Measurements from ENCODE around the gene C10orf90. TPM values are rescaled to one million over a fixed set of nuclear protein-coding genes. Genes with fewer than 3 reads are reported as not detected.

Gene C10orf90
- total RNA-seq, 1 donor from 2014 or later = not detected

DNA sequence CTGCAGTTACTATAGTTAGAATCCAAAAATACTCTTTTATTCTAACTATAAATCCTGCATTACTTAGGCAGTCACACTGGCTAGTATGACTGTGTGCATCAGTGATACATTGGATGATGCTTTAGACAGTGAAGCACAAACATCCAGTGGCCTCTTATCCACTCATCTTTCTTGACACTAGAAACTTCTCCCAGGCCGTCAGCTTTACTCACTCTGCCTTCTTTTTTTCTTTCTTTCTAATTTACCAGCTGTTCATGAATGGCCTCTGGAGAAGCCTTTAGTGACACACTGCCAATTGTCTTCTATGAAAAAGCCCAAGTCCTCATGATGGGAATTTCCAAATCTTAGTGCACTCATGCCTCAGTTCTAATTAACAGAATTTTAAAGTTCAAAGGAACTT is 26.2 kb upstream of the C10orf90 start:
- no peak for DNase-seq (ENCODE audit: low spot score, unreplicated experiment)
- Mint-ChIP-seq H3K4me1 (ENCODE audit: low read depth) (peaks cover 5% of the 10 kb centered on the region), H3K9me3 (ENCODE audit: low read depth) (peaks cover 18% of the 10 kb centered on the region), H3K27ac (no peak overlapping the region), H3K36me3 (ENCODE audit: insufficient read depth) (no peaks in the 10 kb centered on the region), H3K27me3 (no peaks in the 10 kb centered on the region), H3K4me3 (ENCODE audit: low read depth) (no peak overlapping the region)
- TF ChIP-seq, protein P1, sequence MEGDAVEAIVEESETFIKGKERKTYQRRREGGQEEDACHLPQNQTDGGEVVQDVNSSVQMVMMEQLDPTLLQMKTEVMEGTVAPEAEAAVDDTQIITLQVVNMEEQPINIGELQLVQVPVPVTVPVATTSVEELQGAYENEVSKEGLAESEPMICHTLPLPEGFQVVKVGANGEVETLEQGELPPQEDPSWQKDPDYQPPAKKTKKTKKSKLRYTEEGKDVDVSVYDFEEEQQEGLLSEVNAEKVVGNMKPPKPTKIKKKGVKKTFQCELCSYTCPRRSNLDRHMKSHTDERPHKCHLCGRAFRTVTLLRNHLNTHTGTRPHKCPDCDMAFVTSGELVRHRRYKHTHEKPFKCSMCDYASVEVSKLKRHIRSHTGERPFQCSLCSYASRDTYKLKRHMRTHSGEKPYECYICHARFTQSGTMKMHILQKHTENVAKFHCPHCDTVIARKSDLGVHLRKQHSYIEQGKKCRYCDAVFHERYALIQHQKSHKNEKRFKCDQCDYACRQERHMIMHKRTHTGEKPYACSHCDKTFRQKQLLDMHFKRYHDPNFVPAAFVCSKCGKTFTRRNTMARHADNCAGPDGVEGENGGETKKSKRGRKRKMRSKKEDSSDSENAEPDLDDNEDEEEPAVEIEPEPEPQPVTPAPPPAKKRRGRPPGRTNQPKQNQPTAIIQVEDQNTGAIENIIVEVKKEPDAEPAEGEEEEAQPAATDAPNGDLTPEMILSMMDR (IDR thresholded peaks at IDR 0.05; ENCODE audit: unreplicated experiment) = no peak

DNA sequence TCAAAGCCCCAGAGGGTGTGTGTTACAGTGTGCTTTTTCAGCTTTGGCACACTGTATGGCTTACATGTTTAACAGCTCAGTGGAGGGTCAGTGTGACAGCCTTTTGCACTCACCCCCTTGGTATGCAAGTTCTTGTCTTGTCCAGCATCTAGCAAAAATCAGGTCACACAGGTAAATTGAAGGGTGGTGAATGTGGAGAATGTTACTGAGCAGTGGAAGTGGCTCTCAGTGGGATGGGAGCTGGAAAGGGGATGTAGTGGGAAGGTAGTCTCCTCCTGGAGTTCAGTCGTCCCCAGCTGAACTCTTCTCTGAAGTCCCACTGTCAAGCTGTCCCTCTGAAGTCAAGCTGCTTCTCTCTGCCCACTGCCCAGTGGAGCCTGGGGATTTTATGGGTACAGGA is 21.0 kb upstream of the C10orf90 start:
- Mint-ChIP-seq H3K27ac (no peak overlapping the region), H3K36me3 (ENCODE audit: insufficient read depth) (no peaks in the 10 kb centered on the region), H3K4me3 (ENCODE audit: low read depth) (no peak overlapping the region), H3K4me1 (ENCODE audit: low read depth) (peaks cover 7% of the 10 kb centered on the region), H3K27me3 (no peaks in the 10 kb centered on the region), H3K9me3 (ENCODE audit: low read depth) (peaks cover 20% of the 10 kb centered on the region)
- no peak for DNase-seq (ENCODE audit: low spot score, unreplicated experiment)
- TF ChIP-seq, protein P1 (IDR thresholded peaks at IDR 0.05; ENCODE audit: unreplicated experiment) = no peak

DNA sequence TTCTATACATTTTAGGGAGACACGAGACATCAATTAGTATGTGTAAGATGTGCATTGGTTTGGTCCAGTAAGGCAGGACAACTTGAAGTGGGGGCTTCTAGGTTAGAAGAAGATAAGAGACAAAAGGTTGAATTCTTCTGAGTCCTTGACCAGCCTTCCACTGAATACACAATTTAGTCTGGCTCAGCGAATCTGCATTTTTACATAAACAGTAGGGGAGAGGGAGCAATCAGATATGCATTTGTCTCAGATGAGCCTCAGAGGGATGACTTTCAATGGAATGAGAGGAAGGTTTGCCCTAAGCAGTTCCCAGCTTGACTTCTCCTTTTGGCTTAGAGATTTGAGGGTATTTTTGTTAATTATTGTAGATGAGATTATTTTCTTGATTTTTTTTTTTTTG is 20.0 kb upstream of the C10orf90 start:
- Mint-ChIP-seq H3K9me3 (ENCODE audit: low read depth) (peaks cover 20% of the 10 kb centered on the region), H3K27me3 (peaks cover 4% of the 10 kb centered on the region), H3K36me3 (ENCODE audit: insufficient read depth) (no peaks in the 10 kb centered on the region), H3K27ac (no peak overlapping the region), H3K4me3 (ENCODE audit: low read depth) (no peak overlapping the region), H3K4me1 (ENCODE audit: low read depth) (peaks cover 7% of the 10 kb centered on the region)
- no peak for DNase-seq (ENCODE audit: low spot score, unreplicated experiment)
- TF ChIP-seq, protein P1 (IDR thresholded peaks at IDR 0.05; ENCODE audit: unreplicated experiment) = no peak

DNA sequence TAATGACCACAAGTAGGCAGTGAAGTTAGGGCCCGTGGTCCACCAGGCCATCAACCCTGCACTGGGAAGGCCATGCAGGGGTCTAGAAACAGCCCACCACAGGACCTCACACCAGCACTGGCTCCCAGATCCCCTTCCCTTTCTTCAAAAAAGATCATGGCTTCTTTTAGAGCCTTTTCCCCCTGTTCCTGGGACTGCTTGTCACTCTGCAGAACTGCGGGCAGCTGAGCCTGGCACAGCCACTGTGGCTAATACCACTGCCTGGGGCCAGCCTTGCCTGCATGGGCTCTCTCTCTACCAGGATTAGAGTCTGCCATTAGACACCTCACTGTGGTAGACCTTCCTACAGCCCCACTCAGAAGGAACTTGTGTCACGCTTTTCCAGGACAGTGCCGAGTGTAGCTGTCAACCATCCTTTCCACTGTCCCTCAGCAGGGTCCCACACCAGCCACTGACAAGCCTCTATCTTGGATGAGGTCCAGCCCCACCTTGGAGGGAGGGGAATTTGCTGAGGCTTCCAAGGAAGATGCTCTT is 19.0 kb upstream of the C10orf90 start:
- no peak overlapping the region for H3K4me3 Mint-ChIP-seq (ENCODE audit: low read depth)
- H3K27me3 Mint-ChIP-seq = peaks cover 4% of the 10 kb centered on the region
- H3K27ac Mint-ChIP-seq = no peak overlapping the region
- DNase-seq (ENCODE audit: low spot score, unreplicated experiment) = no peak
- H3K36me3 Mint-ChIP-seq (ENCODE audit: insufficient read depth) = no peaks in the 10 kb centered on the region
- H3K9me3 Mint-ChIP-seq (ENCODE audit: low read depth) = peaks cover 17% of the 10 kb centered on the region
- peaks cover 7% of the 10 kb centered on the region for H3K4me1 Mint-ChIP-seq (ENCODE audit: low read depth)
- TF ChIP-seq, protein P1 (IDR thresholded peaks at IDR 0.05; ENCODE audit: unreplicated experiment) = no peak

DNA sequence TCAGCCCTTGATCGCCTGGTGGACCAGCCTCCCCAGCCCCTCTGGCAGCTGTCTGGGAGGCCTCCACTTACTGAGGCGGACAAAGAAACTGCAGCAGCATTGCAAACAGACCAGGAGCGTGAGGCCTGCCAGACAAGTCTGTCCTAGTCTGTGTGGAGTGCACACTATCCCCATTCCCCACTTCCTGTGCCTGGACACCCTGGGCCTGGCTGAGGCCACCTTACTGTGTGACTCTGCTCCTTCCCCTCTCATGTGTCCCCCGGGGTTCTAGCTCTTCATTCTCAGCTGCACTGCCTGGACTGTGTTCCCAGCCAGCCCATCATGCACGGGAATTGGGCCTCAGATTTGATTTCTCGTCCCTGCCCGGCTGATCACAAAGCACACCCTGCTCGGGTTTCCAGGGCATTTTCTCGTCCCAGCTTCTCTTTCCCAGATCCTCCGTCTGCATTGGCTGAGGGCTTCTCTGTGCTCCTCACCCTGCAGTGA is 16.7 kb upstream of the C10orf90 start:
- H3K27ac Mint-ChIP-seq = peak overlapping the region; percentile 79
- peaks cover 7% of the 10 kb centered on the region for H3K4me1 Mint-ChIP-seq (ENCODE audit: low read depth)
- H3K36me3 Mint-ChIP-seq (ENCODE audit: insufficient read depth) = no peaks in the 10 kb centered on the region
- DNase-seq (ENCODE audit: low spot score, unreplicated experiment) = no peak
- no peak overlapping the region for H3K4me3 Mint-ChIP-seq (ENCODE audit: low read depth)
- TF ChIP-seq, protein P1 (IDR thresholded peaks at IDR 0.05; ENCODE audit: unreplicated experiment) = no peak
- peaks cover 4% of the 10 kb centered on the region for H3K27me3 Mint-ChIP-seq
- peaks cover 8% of the 10 kb centered on the region for H3K9me3 Mint-ChIP-seq (ENCODE audit: low read depth)
